Ectodermal cell (in vitro differentiated cells): ENCODE measurements around the gene C22orf23.

ENCODE experiments used
- H3K27ac ChIP-seq: 2 replicates; pipeline ENCODE4 v1.7.0; 2013; ENCODE audit warnings: mild to moderate bottlenecking, low read depth, low read length; ENCODE audit not compliant: insufficient read depth, poor library complexity, severe bottlenecking
- H3K27me3 ChIP-seq: 2 replicates; pipeline ENCODE4 v1.7.0; 2013; ENCODE audit warnings: mild to moderate bottlenecking, low read length; ENCODE audit not compliant: insufficient read depth, control insufficient read depth, poor library complexity, severe bottlenecking
- H3K36me3 ChIP-seq: one replicate; pipeline ENCODE4 v1.7.0; 2013; ENCODE audit warnings: low read length; ENCODE audit not compliant: control insufficient read depth, insufficient read depth
- H3K4me1 ChIP-seq: one replicate; pipeline ENCODE4 v1.7.0; 2013; ENCODE audit warnings: low read length; ENCODE audit not compliant: control insufficient read depth, insufficient read depth
- H3K4me3 ChIP-seq: 2 replicates; pipeline ENCODE4 v1.7.0; 2013; ENCODE audit warnings: low read depth, low read length, control low read depth; ENCODE audit not compliant: insufficient read depth
- H3K9me3 ChIP-seq: 2 replicates; pipeline ENCODE4 v1.7.0; 2013; ENCODE audit warnings: mild to moderate bottlenecking, low read length, moderate library complexity; ENCODE audit not compliant: control insufficient read depth
- WGBS, 2 experiments: methylation state at CpG; one replicate each; pipeline ENCODE4 v1.1.7; 2013; ENCODE audit warnings: missing lambda C conversion rate in 2 of 2; 5-methylcytosine and 5-hydroxymethylcytosine counted together

Gene C22orf23

GRCh38 chr22:37905534-37906363 is 47.7 kb downstream of the C22orf23 start, which contains the start of gene MICALL1:
MICALL1 (plus strand) TSS chr22:37906297; CDS start chr22:37906423, 126 bp downstream.
- WGBS, 2 experiments, result 7% methylated on average over 90 of the region's 90 CpGs
- Histone ChIP-seq H3K27ac (no peak within 1 kb of the TSS), H3K4me1 (peaks cover 15% of the 10 kb centered on the region), H3K27me3 (no peaks in the 10 kb centered on the region), H3K4me3 (peak within 1 kb of the TSS; percentile 63), H3K9me3 (no peaks in the 10 kb centered on the region), H3K36me3 (no peaks in the 10 kb centered on the region)

GRCh38 chr22:37904572-37905533 is 48.5 kb downstream of the C22orf23 start:
- Histone ChIP-seq H3K27me3 (no peaks in the 10 kb centered on the region), H3K27ac (no peak overlapping the region), H3K4me1 (peaks cover 9% of the 10 kb centered on the region), H3K36me3 (no peaks in the 10 kb centered on the region), H3K4me3 (no peak overlapping the region), H3K9me3 (no peaks in the 10 kb centered on the region)
- WGBS, 2 experiments, result 84 to 85% methylated on average over 10 of the region's 10 CpGs

- Histone ChIP-seq H3K36me3 (no peaks in the 10 kb centered on the region), H3K4me3 (no peak overlapping the region), H3K9me3 (no peaks in the 10 kb centered on the region), H3K27me3 (no peaks in the 10 kb centered on the region), H3K4me1 (peaks cover 23% of the 10 kb centered on the region), H3K27ac (peak overlapping the region; percentile 26)
- 75 to 78% methylated on average over 9 of the region's 9 CpGs for WGBS, 2 experiments
These were observed 54.8 kb downstream of the C22orf23 start for GRCh38 chr22:37898441-37899181.

- H3K27ac ChIP-seq, result no peak overlapping the region
- H3K36me3 ChIP-seq, result no peaks in the 10 kb centered on the region
- no peaks in the 10 kb centered on the region for H3K9me3 ChIP-seq
- H3K4me3 ChIP-seq, result no peak overlapping the region
- peaks cover 23% of the 10 kb centered on the region for H3K4me1 ChIP-seq
- H3K27me3 ChIP-seq, result no peaks in the 10 kb centered on the region
- 85 to 100% methylated on average over 1 to 2 of the region's 2 CpGs for WGBS, 2 experiments
These were observed 55.6 kb downstream of the C22orf23 start for GRCh38 chr22:37897807-37898206.

- Histone ChIP-seq H3K4me1 (peaks cover 23% of the 10 kb centered on the region), H3K27ac (peak overlapping the region; percentile 55), H3K4me3 (no peak overlapping the region), H3K36me3 (no peaks in the 10 kb centered on the region), H3K27me3 (no peaks in the 10 kb centered on the region), H3K9me3 (no peaks in the 10 kb centered on the region)
- WGBS, 2 experiments, result 79 to 90% methylated on average over 3 of the region's 3 CpGs
These were observed 56.5 kb downstream of the C22orf23 start for GRCh38 chr22:37896939-37897338.

GRCh38 chr22:37896181-37896592 is 57.2 kb downstream of the C22orf23 start:
- Histone ChIP-seq H3K36me3 (no peaks in the 10 kb centered on the region), H3K27ac (no peak overlapping the region), H3K27me3 (no peaks in the 10 kb centered on the region), H3K9me3 (no peaks in the 10 kb centered on the region), H3K4me1 (peaks cover 23% of the 10 kb centered on the region), H3K4me3 (no peak overlapping the region)
- WGBS, 2 experiments, result 87 to 94% methylated on average over 5 of the region's 5 CpGs

GRCh38 chr22:37894939-37895670 is 58.3 kb downstream of the C22orf23 start:
- H3K27me3 ChIP-seq, result no peaks in the 10 kb centered on the region
- 51 to 52% methylated on average over 8 of the region's 8 CpGs for WGBS, 2 experiments
- H3K36me3 ChIP-seq, result peaks cover 2% of the 10 kb centered on the region
- H3K9me3 ChIP-seq, result no peaks in the 10 kb centered on the region
- no peak overlapping the region for H3K4me3 ChIP-seq
- H3K4me1 ChIP-seq, result peaks cover 23% of the 10 kb centered on the region
- H3K27ac ChIP-seq, result peak overlapping the region; percentile 70

GRCh38 chr22:37893583-37893983 is 59.8 kb downstream of the C22orf23 start:
- 92 to 94% methylated on average over 5 of the region's 5 CpGs for WGBS, 2 experiments
- Histone ChIP-seq H3K4me3 (no peak overlapping the region), H3K27me3 (no peaks in the 10 kb centered on the region), H3K36me3 (peaks cover 14% of the 10 kb centered on the region), H3K9me3 (no peaks in the 10 kb centered on the region), H3K4me1 (peaks cover 19% of the 10 kb centered on the region), H3K27ac (no peak overlapping the region)
